IMR-90 (cell line): ENCODE measurements around the gene RER1. TPM values are rescaled to one million over a fixed set of nuclear protein-coding genes. Genes with fewer than 3 reads are reported as not detected.

Source experiments
- ATAC-seq: fragments of 200-7000 bp; cut with Tn5 transposase; 2 replicates; pipeline ENCODE4 v1.9.1; 2020; ENCODE audit warnings: low read depth, mild to moderate bottlenecking, moderate library complexity
- BruUV-seq: library from RNA; stranded (reverse); fragments of 400-500 nt; replicated peaks from 2 replicates; lab custom pipeline; 2021; lab: Mats Ljungman, UMichigan
- CTCF ChIA-PET: fragments of 300-600 bp; formaldehyde crosslinking; extraction: SDS; loops from one replicate; lab custom pipeline; 2021; ENCODE audit warnings: antibody characterized with exemption; lab: Yijun Ruan, JAX
- POLR2A ChIA-PET: fragments of 300-600 bp; sonication (Branson Sonifier 250); formaldehyde crosslinking; loops from one replicate; lab custom pipeline; 2022; ENCODE audit warnings: antibody characterized with exemption; ENCODE audit not compliant: unreplicated experiment; lab: Charles Lee
- DNase-seq: peaks from one replicate; pipeline ENCODE4 v3.0.0; 2013
- H2AFZ ChIP-seq: replicated peaks from 2 replicates; pipeline ENCODE3; 2013; ENCODE audit warnings: low read length, mild to moderate bottlenecking; ENCODE audit not compliant: poor library complexity
- H2AK5ac ChIP-seq: 2 replicates; pipeline ENCODE4 v1.6.1; 2013; ENCODE audit warnings: low read depth, low read length, inconsistent platforms
- H2AK9ac ChIP-seq: replicated peaks from 2 replicates; pipeline ENCODE3; 2013; ENCODE audit warnings: mild to moderate bottlenecking, low read depth, low read length, moderate library complexity; ENCODE audit not compliant: poor library complexity
- H2BK120ac ChIP-seq: 2 replicates; pipeline ENCODE4 v1.6.1; 2013; ENCODE audit warnings: low read depth, low read length, inconsistent platforms
- H2BK15ac ChIP-seq: 3 replicates; pipeline ENCODE4 v1.6.1; 2013; ENCODE audit warnings: low read depth, low read length, inconsistent platforms
- H2BK20ac ChIP-seq: 2 replicates; pipeline ENCODE4 v1.6.1; 2013; ENCODE audit warnings: low read depth, mild to moderate bottlenecking, inconsistent platforms, low read length, moderate library complexity
- H2BK5ac ChIP-seq: 2 replicates; pipeline ENCODE4 v1.6.1; 2013; ENCODE audit warnings: mild to moderate bottlenecking, low read depth, low read length, inconsistent platforms; ENCODE audit not compliant: poor library complexity, severe bottlenecking
- H3K14ac ChIP-seq: replicated peaks from 2 replicates; pipeline ENCODE4 v1.6.1; 2013; ENCODE audit warnings: low read depth, low read length, inconsistent platforms
- H3K18ac ChIP-seq: 2 replicates; pipeline ENCODE4 v1.6.1; 2013; ENCODE audit warnings: low read depth, low read length, control low read depth
- H3K23ac ChIP-seq: 2 replicates; pipeline ENCODE4 v1.6.1; 2013; ENCODE audit warnings: low read depth, low read length, inconsistent platforms
- H3K27ac ChIP-seq: 2 replicates; pipeline ENCODE4 v1.5.1; 2013; ENCODE audit warnings: mild to moderate bottlenecking, control low read depth, low read length; ENCODE audit not compliant: insufficient read depth
- H3K27me3 ChIP-seq: 2 replicates; pipeline ENCODE4 v1.6.1; 2013; ENCODE audit warnings: low read length; ENCODE audit not compliant: control insufficient read depth, insufficient read depth
- H3K36me3 ChIP-seq: 2 replicates; pipeline ENCODE4 v1.6.1; 2013; ENCODE audit warnings: low read length, mixed read lengths; ENCODE audit not compliant: control insufficient read depth, insufficient read depth
- H3K4ac ChIP-seq: 2 replicates; pipeline ENCODE4 v1.6.1; 2013; ENCODE audit warnings: low read depth, low read length, inconsistent platforms
- H3K4me1 ChIP-seq: 2 replicates; pipeline ENCODE4 v1.6.1; 2013; ENCODE audit warnings: low read length, mixed read lengths; ENCODE audit not compliant: control insufficient read depth, insufficient read depth
- H3K4me2 ChIP-seq: 2 replicates; pipeline ENCODE4 v1.6.1; 2013; ENCODE audit warnings: low read depth, mild to moderate bottlenecking, control low read depth, low read length, moderate library complexity
- H3K4me3 ChIP-seq: 2 replicates; pipeline ENCODE4 v1.5.1; 2013; ENCODE audit warnings: low read depth, mild to moderate bottlenecking, control low read depth, low read length, moderate library complexity; ENCODE audit not compliant: insufficient read depth
- H3K56ac ChIP-seq: 2 replicates; pipeline ENCODE4 v1.6.1; 2013; ENCODE audit warnings: low read length, inconsistent platforms; ENCODE audit not compliant: insufficient read depth; ENCODE audit errors: extremely low read depth
- H3K79me1 ChIP-seq, 2 experiments: 2 replicates each; pipeline ENCODE4 v1.6.1; 2013; ENCODE audit warnings: low read length in 2 of 2, inconsistent platforms in 1 of 2, low read depth in 1 of 2
- H3K9ac ChIP-seq: 2 replicates; pipeline ENCODE4 v1.6.1; 2013; ENCODE audit warnings: low read depth, low read length, control low read depth
- H3K9me1 ChIP-seq: 2 replicates; pipeline ENCODE4 v1.6.1; 2013; ENCODE audit warnings: low read length, inconsistent platforms; ENCODE audit not compliant: insufficient read depth
- H3K9me3 ChIP-seq: 2 replicates; pipeline ENCODE4 v1.6.1; 2013; ENCODE audit warnings: low read length; ENCODE audit not compliant: control insufficient read depth, insufficient read depth
- H4K20me1 ChIP-seq: 2 replicates; pipeline ENCODE4 v1.6.1; 2013; ENCODE audit warnings: low read length, inconsistent platforms; ENCODE audit not compliant: insufficient read depth
- H4K5ac ChIP-seq: 2 replicates; pipeline ENCODE4 v1.6.1; 2013; ENCODE audit warnings: mild to moderate bottlenecking, low read depth, low read length, control low read depth
- H4K8ac ChIP-seq, 2 experiments: 2 replicates each; pipeline ENCODE4 v1.6.1; 2013; ENCODE audit warnings: low read depth in 2 of 2, low read length in 2 of 2, control low read depth in 1 of 2, inconsistent platforms in 1 of 2
- H4K91ac ChIP-seq: 2 replicates; pipeline ENCODE4 v1.6.1; 2013; ENCODE audit warnings: low read depth, low read length, inconsistent platforms; ENCODE audit not compliant: insufficient read depth
- BHLHE40 ChIP-seq: fragments of 150-350 bp; IDR thresholded peaks from 2 replicates; pipeline ENCODE4 v1.6.1; 2016; ENCODE audit warnings: mild to moderate bottlenecking, low read depth, low read length
- CEBPB ChIP-seq: IDR thresholded peaks from 2 replicates; pipeline ENCODE4 v1.6.1; 2012; ENCODE audit warnings: low read depth, low read length, improper control_type of control experiment
- CHD1 ChIP-seq: IDR thresholded peaks from 2 replicates; pipeline ENCODE4 v1.6.1; 2012; ENCODE audit warnings: low read depth, low read length, improper control_type of control experiment
- CTCF ChIP-seq: conservative IDR thresholded peaks from 2 replicates; pipeline ENCODE4 v1.5.1; 2012; ENCODE audit warnings: mild to moderate bottlenecking, low read depth, low read length, improper control_type of control experiment
- ELK1 ChIP-seq: fragments of 150-350 bp; IDR thresholded peaks from 2 replicates; pipeline ENCODE4 v1.6.1; 2016; ENCODE audit warnings: low read depth, mild to moderate bottlenecking, low read length, moderate library complexity, borderline replicate concordance
- FOS ChIP-seq: fragments of 150-350 bp; IDR thresholded peaks from 2 replicates; pipeline ENCODE4 v1.6.1; 2016; ENCODE audit warnings: low read depth, low read length
- MAFK ChIP-seq: IDR thresholded peaks from 2 replicates; pipeline ENCODE4 v1.6.1; 2012; ENCODE audit warnings: low read depth, low read length, improper control_type of control experiment
- MAZ ChIP-seq: IDR thresholded peaks from 2 replicates; pipeline ENCODE4 v1.6.1; 2012; ENCODE audit warnings: low read depth, mild to moderate bottlenecking, low read length, improper control_type of control experiment, moderate library complexity, borderline replicate concordance
- NFE2L2 ChIP-seq: fragments of 150-350 bp; IDR thresholded peaks from 2 replicates; pipeline ENCODE4 v1.6.1; 2016; ENCODE audit warnings: low read depth, mild to moderate bottlenecking, low read length
- POLR2A ChIP-seq: IDR thresholded peaks from 2 replicates; pipeline ENCODE4 v1.6.1; 2012; ENCODE audit warnings: mild to moderate bottlenecking, low read depth, low read length
- RAD21 ChIP-seq: IDR thresholded peaks from 2 replicates; pipeline ENCODE4 v1.6.1; 2012; ENCODE audit warnings: low read length, improper control_type of control experiment
- RFX5 ChIP-seq: IDR thresholded peaks from 2 replicates; pipeline ENCODE4 v1.8.0; 2012; ENCODE audit warnings: low read depth, mild to moderate bottlenecking, low read length, moderate library complexity
- SMC3 ChIP-seq: fragments of 150-350 bp; IDR thresholded peaks from 2 replicates; pipeline ENCODE4 v1.6.1; 2016; ENCODE audit warnings: low read depth, mild to moderate bottlenecking, antibody characterized with exemption, low read length, moderate library complexity
- USF2 ChIP-seq: fragments of 150-350 bp; IDR thresholded peaks from 2 replicates; pipeline ENCODE4 v1.6.1; 2017; ENCODE audit warnings: mild to moderate bottlenecking, antibody characterized with exemption, low read length, low read depth
- WGBS, 2 experiments: methylation state at CpG; one replicate each; pipeline versions ENCODE4 v1.1.5 to v1.1.7; 2013; ENCODE audit warnings: missing lambda C conversion rate in 2 of 2; ENCODE audit not compliant: insufficient read length in 1 of 2; ENCODE audit errors: extremely low coverage in 2 of 2; 5-methylcytosine and 5-hydroxymethylcytosine counted together
- dilution Hi-C: fragments of 300-500 bp; cut with HindIII; formaldehyde crosslinking; loops from one replicate; pipeline ENCODE4 v1.14.3; 2018; ENCODE audit warnings: low sequenced_read_pairs; ENCODE audit not compliant: unreplicated experiment
- in situ Hi-C: fragments of 300-500 bp; cut with MboI; formaldehyde crosslinking; loops from 3 replicates; pipeline ENCODE4 v1.14.3; 2019; ENCODE audit warnings: low sequenced_read_pairs, inconsistent platforms, mixed read lengths
- intact Hi-C: fragments of 100-400 bp; cut with micrococcal nuclease; formaldehyde crosslinking; loops from 2 replicates; pipeline ENCODE4 v1.10.0; 2022
- polyA plus RNA-seq, 3 experiments: library from polyadenylated mRNA; depleted of rRNA; stranded (reverse); fragments of >200 nt; gene quantifications; 2 replicates each; pipeline ENCODE4 v1.2.3, GENCODE V29; 2012; ENCODE audit warnings: low replicate concordance in 1 of 3
- total RNA-seq: library from RNA; depleted of rRNA; stranded (reverse); fragments of >200 nt; gene quantifications from 2 replicates; pipeline ENCODE4 v1.2.3, GENCODE V29; 2012

The RER1 gene
- total and polyA plus RNA-seq, 2 of the 4 experiments (the other 2 are of a cell fraction): 47.1 to 240 TPM

DNA sequence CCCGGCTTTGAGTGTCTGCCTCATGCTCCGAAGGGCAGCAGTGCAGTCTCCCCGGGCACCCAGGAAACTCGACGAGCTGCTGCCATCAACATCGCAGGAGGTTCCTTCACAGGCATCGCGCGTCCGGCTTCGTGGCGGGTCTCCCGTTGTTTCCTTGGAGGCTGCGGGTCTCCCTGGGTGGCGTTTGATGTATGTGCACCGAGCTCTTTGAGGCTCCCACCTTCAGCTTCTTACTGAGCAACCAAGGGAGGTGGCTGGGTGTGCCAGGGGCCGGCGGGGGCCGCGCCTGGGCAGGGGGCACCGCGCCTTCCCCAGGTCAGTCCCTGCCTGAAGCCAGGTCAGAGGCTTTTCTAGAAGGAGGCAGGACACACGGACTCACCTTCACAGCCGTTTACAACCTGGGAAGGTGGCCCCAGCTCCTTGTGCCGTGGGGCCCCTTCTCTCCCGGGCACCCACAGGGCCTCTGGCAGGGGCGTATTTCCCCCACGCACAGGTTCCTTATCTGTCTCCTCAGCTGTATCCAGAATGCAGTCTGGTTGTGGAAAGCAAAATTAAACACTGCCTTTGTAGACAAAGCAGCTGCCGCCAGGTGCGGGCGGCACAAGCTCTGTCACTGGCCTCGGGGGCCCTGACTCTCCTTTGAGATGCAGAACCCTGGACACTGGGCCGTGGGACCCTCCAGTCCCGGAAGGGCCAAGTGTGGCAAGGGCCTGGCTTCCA, 42.5 kb downstream of the RER1 start (continued):
- TF ChIP-seq RAD21: no peak

- H3K9me3 ChIP-seq: no peaks in the 10 kb centered on the region
- no peak overlapping the region for H3K4ac ChIP-seq
- no peak overlapping the region for H2AK5ac ChIP-seq
- CTCF ChIA-PET: no interaction called here
- WGBS, 2 experiments: 60% methylated on average over 1 of the region's 9 CpGs; no CpG with 5 or more reads in 1 of the 2 experiments
- no peak overlapping the region for H2AK9ac ChIP-seq
- no peak overlapping the region for H3K9ac ChIP-seq
- ATAC-seq (no peak), DNase-seq (no peak)
- dilution Hi-C loops: no loop called here
- BruUV-seq: no TSS peak
- no peak overlapping the region for H4K8ac ChIP-seq
- no peak overlapping the region for H3K18ac ChIP-seq
- H2BK5ac ChIP-seq: no peak overlapping the region
- peaks cover 51% of the 10 kb centered on the region for H3K27me3 ChIP-seq
- H4K5ac ChIP-seq: no peak overlapping the region
- H4K91ac ChIP-seq: no peak overlapping the region
- POLR2A ChIA-PET: no interaction called here
- no peak overlapping the region for H3K4me2 ChIP-seq
- intact Hi-C loops: no loop called here
- no peak overlapping the region for H2BK20ac ChIP-seq
- in situ Hi-C loops: loop anchor here (25.0 kb wide), 1 partner anchor 627 kb away; the partner anchor contains the start of gene PRDM16
- H3K23ac ChIP-seq: no peak overlapping the region
- no peak overlapping the region for H3K56ac ChIP-seq
- H2BK15ac ChIP-seq: no peak overlapping the region
- no peak overlapping the region for H3K4me3 ChIP-seq
- H2BK120ac ChIP-seq: no peak overlapping the region
- H2AFZ ChIP-seq: no peak overlapping the region
- no peaks in the 10 kb centered on the region for H3K36me3 ChIP-seq
- no peak overlapping the region for H3K14ac ChIP-seq
- no peaks in the 10 kb centered on the region for H3K4me1 ChIP-seq
- no peaks in the 10 kb centered on the region; the same call in 1 of the 2 replicates for H4K20me1 ChIP-seq
- no peaks in the 10 kb centered on the region for H3K9me1 ChIP-seq
- no peaks in the 10 kb centered on the region for H3K79me1 ChIP-seq
- no peak overlapping the region for H3K27ac ChIP-seq
- TF ChIP-seq FOS (no peak), NFE2L2 (no peak), BHLHE40 (no peak), POLR2A (no peak), RAD21 (no peak), MAFK (no peak), CTCF (no peak), USF2 (no peak), CHD1 (no peak), MAZ (no peak), CEBPB (no peak), SMC3 (no peak), RFX5 (no peak), ELK1 (no peak)
These were observed 43.5 kb downstream of the RER1 start for GRCh38 chr1:2435091-2435490.
